Vagina (tissue), 2 donors: ENCODE data around the gene SPOCD1.

ENCODE experiments used
- CTCF ChIP-seq, 3 experiments: fragments of 450-650 bp in 2 of 3; fragments of 200-600 bp in 1 of 3; sonication (generic) in 1 of 3; IDR thresholded peaks; one replicate each; pipeline ENCODE4 v1.5.1; 2017 to 2019; ENCODE audit warnings: antibody characterized with exemption in 3 of 3, mild to moderate bottlenecking in 2 of 3, moderate library complexity in 2 of 3
- POLR2A ChIP-seq, 2 donors: fragments of 450-650 bp; IDR thresholded peaks; one replicate each; pipeline ENCODE4 v1.6.1; 2017; ENCODE audit warnings: antibody characterized with exemption in 2 of 2, mild to moderate bottlenecking in 2 of 2, moderate library complexity in 2 of 2
- POLR2AphosphoS5 ChIP-seq, 2 donors: sonication (generic); formaldehyde crosslinking; IDR thresholded peaks; one replicate each; pipeline ENCODE4 v1.9.0; 2017; ENCODE audit warnings: antibody characterized with exemption in 2 of 2, mild to moderate bottlenecking in 2 of 2, low read depth in 1 of 2; ENCODE audit not compliant: insufficient read depth in 1 of 2

GRCh38 chr1:31846484-31846883, 30.7 kb upstream of the SPOCD1 start:
- TF ChIP-seq CTCF (IDR thresholded peaks at IDR 0.05) = no peak
- TF ChIP-seq POLR2A (IDR thresholded peaks at IDR 0.05) = no peak
- TF ChIP-seq POLR2AphosphoS5 (IDR thresholded peaks at IDR 0.05; ENCODE audit: insufficient read depth in 1 of 2, low read depth in 1 of 2) = no peak
